COLO668 (cell line): Measurements from ENCODE around the gene PCYT2.

Source experiments
- DNase-seq: peaks from one replicate; lab custom pipeline; 2025; ENCODE audit not compliant: unreplicated experiment; lab: John Stamatoyannopoulos, UW

PCYT2 gene

DNA sequence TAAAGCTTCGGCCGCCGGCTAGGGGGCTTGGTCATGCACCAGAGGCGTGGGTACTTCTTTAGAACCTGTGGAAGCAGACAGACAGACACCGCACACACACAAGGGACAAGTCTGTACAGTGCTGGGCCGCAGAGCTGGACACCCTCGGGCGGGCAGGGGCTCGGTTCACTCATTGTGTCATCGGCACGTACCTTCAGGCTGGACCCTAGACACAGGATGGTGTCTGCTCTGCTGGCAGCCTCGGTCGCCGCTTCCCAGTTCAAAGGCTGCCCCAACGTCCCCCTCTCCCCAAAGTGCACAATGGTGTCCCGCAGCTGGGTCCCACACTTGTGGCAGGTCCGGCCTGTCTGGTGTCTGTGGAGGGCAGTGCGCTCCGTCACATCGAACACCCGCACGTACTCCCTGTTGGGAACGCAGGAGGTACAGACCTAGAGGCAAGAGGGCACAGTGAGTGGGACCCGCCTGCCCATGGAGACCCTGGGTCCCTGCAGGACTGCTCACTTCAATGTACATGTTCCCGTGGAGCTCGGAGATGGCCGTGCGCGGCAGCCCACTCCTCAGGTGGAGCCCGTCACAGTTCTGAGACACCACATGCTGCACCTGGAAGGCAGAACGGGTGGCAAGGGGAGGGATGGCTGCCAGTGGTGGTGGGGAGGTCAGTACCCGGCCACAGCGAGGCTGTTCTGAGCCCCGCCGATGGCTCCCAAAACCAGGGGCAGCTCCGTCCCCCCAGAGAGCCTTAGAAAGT lies 3.1 kb upstream of the PCYT2 start:
- DNase-seq, result no peak

DNA sequence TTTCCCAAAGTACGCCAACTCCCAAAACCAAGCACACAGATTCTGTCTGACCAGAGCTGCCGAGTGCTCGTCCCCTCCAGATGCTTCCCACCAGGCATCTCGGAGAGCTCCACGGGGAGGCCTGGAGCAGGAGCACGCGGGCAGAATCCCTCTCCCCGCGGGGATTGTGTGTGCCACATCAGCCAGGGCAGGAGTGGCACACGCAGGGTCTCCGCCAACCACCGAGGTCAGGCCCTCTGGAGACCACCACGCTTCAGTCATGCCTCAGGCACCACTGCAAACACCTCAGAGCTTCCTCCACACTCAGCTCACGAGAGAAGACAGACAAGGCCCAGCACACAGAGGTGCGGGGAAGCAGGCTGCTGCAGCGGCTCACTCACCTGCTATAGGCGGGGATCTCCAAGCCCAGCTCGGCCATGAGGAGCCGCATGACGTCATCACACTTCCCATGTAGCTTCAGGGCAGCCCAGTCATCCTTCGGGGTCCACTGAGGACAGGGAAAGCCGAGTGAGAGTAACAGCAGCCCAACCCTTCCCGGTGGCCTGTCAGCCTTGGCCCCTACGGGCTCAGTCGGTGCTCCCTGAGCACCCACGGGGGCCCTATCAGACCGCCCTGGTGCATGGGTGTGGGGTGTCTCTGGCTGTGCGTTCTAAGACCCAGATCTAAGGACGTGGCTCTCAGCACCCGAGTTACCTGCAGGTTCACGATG lies 2.3 kb upstream of the PCYT2 start:
- no peak for DNase-seq

DNA sequence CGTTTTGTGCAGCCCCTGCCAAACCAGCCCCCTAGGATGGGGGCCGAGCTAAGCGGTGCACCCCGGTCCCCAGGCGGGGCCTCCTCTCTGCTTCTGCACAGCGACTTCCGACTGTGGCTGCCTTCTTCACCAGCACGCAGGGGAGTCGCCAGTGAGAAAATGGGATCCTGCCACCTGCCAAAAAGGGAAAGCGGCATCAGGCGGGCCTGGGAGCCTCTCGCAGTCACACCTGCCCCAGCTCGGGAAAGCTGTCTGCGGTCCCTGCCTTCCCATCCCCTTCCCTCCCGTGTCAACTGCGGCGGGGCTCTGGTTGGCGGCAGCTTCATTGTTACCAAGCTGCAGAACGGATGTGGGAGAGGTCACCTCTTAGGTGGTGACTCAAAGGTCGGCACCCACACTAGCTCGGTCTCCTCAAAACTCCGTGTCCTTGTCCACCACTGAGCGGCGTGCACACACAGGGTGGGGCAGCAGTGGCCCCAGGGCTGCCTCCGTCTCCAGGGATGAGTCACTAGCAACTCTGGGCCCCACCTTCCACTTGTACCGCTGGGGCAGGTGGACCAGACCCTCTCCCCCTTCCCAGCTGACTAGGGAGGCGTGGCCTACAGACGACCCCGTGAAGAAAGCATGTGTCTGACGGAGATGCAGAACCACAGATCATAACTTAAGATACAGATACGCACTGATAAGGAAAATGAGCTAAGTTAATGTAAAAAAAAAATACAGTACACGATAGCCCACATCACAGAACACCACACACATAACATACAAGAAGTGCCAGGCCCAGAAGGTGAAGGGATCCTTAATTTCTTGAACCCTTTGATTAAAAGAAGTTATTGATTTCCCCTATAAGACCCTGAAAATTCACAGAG lies 1.5 kb upstream of the PCYT2 start:
- peak; percentile 63 for DNase-seq

DNA sequence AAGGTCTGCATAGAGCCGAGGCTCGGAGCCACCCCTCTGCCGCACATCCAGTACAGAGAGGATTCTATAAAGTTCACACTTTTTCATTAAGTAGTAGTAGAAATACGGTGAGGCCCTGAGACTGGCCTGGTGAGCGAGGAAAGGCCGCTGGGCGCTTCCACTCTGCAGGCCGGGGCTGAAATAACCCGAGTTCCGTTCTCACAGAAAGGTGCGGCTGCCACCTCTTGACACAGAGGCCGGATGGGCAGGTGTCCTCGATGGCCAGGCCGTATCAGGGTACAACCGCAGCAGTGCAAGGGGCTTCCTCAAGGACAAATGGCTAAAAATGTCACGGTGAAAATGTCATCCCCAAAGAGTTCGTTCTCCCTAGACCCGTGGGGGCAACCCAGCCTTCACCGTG lies 770 bp upstream of the PCYT2 start:
- DNase-seq, result no peak

DNA sequence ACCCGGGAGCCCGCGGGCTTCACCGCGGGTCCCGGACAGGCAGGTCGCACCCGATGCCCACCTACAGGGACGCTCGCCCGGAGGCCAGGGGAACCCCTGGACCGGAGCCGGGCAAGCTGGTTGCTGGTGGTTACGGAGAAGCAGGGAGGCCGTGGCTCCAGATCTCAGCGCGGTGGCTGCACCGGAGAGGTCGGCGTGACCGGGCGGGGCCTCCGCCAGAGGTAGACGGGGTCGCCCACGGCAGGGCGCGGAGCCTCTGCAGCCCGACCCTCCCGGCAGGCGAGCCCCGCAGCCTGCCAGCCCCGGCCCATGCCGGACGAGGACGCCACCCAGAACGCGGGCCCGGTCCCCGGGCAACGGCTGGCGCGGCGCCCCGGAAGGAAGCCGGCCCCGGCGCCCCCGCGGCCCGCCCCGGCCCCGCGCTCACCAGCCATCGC lies 341 bp downstream of the PCYT2 start:
- peak; percentile 38 for DNase-seq

DNA sequence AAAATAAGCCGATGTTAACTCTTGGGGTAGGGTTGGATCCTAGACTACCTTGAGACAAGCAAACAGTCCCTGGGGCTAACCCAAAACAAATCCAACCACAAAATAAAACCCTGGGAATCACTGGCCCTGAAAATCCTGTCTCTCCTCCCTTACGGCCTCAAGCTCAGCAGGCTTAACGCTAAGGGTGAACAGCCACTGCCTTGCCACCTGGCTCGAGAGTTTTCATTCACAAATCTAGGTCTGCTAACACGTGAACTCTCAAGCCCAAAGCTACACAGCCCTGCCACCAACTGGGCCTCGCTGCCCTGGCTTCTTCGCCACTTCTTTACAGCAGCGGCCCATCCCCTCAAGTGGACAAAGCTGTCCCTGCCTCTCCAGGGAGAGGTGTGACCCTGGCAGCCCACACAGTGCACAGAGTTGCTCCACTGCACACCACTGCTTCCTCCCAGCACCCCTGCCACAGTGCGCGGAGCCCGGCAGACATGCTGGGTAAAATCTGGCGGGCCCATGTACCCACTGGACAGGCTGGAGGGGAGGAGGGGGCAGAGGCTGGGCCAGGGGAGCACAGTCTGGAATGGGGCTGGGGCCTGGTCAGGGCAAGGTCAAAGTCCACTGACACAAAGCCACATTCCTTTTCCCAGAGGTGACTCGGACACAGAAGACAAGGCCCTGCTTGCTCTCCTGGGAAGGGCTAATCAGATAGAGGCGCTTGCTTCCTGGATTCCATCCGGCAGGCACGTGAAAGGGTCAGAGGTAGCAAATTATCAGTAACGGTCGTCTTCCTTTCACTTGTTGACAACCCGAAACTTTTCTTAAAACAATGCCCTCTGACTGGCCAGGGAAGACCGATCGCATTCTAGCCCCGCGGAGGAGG lies 996 bp downstream of the PCYT2 start:
- peak; percentile 21 for DNase-seq

DNA sequence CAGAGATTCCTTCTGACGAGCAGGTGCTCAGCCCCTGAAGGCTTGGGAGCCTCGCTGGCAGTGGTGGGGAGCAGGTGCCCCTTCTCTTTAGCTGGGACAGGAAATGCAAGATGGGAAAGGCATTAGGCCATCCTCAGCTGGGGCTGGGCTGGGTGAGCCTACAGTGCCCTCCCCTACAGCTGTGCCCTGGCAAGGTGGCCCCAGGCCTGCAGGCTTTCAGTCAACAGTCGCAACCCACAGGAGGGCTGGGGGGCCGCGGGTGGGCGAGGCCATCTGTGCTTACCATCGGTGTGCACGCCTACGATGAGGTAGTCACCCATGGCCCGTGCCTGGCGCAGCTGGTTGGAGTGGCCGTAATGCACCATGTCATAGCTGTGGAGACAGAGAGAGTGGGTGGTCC lies 2.0 kb downstream of the PCYT2 start:
- no peak for DNase-seq

DNA sequence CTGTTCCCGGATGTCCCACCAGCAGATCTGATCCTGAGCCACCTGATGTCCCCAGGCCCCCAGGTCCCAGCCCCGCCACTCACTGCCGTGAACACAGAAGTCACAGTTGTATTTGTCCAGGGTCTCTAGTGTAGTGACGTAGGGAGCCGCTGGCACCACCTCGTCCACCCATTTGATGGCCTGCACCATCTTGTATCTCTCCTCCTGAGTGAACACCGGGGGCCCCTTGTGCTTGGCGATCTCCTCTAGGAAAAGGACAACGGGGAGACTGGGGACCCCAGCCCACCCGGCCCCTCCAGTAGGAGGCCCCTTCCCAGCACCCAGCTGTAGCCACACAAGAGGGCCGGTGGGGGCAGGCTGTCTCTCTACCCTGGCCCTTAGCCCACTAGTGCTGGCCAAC lies 2.4 kb downstream of the PCYT2 start:
- DNase-seq, result no peak

DNA sequence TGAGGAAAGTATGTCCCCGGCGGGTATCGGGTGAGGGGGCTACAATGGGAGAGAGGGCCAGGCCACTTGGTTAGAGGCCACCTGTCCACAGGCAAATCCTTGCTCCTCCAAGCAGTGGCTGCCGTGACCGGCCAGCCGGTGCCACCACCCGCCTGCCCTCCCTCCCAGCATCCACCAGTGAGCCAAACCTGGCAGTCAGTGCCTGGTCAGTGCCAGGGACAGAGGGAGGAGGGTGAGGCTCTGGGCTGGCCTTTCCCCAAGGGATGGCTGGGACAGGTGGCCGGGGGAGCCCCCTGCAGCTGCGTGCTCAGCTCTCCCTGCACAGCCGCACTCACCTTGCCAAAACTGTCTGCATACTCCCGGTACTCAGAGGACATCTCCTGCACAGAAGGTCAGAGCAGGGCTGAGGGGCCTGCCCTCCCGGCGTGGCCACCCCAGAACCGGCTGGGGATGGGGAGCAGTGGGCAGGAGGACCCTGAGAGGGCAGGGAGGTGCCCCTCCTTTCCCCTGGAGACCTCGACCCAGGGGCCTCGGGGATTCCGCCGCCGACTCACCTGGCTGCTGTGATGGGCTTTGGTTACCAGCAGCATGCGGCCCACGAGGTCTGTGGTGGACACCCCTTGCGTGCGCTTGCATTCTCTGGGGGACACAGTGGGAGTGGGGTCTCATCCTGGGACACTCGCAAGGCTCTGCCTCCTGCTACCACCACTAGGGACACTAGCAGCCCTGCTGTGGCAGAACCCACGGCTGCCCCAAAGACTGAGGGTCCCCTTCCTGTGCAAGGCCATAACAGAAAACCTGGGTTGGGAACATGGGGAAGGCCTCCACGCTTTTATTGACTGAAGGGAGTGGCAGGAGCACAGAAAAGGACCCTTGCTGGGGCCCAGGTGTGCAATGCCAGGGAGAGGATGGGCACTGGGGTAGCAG lies 3.7 kb downstream of the PCYT2 start:
- DNase-seq, result no peak

DNA sequence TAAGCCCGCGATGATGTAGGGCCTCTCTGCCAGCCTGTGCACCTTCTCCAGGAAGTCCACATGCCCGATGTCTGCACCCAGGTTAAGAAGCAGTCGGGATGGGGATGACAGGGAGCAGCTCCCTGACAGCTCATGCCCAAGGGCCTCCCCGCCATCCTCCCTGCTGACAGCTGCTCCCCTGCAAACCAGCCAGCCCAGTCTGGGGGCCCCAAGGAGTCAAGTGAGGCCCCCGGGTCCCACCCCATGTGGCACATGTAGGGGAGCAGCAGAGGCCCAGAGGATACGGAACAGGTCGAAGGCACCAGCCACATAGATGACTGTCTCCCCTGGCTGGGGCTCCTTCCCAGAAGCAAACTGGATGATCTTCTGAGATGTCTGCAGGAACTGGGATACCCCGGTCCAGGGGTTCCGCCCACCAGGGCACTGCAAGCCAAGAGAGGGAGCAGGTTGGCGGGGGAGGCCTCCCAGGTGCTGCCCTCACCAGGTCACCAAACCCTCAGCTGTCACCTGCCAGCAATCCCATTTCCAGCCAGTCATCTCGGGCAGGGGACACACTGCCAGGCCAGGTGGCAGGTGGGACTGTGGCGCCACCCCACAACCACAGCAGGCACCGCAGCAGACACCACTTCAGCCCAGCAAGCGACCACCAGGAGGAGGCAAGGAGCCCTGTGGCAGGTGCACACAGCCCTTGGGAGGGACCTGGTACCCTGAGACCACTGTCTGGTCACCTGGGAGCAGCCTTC lies 4.6 kb downstream of the PCYT2 start:
- DNase-seq, result peak; percentile 30

DNA sequence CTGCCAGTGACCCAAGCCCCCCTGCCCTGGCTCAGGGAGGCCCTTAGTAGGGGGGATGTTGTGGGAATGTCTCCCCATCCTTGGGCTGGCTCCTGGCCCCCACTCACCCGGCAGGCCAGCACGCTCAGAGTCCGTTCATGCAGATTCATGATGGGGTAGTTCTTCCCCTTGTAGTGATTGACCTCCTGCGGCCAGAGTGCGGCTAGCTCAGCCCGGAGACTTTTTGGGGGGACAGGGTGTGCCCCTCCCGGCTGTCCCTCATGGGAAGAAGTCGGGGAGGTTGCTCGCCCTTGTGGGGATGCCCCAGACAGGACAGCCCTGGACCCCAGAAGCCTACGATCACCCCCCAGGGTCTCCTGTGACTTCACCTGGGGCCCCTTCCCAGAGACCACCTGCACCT lies 5.2 kb downstream of the PCYT2 start:
- no peak for DNase-seq

DNA sequence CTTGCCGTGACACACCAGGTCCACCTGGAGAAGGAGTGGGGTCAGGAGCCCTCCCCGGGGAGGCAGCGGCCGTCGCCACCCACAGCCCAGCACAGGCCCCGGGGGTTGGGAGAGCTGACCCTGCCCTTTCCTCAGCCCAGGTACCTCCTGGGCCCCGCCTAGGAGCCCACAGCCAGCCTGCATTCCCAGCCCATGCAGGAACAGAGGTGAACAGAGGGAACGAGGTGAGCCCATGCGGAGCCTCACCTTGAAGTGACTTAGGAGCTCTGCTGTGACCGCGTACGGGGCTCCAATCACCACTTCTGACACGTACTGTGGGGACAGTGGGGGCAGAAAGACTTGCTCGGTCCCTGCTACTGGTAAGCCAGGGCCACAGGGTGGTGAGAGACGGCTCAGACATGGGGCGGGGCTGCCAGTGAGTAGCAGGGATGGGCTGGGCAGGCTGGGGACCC lies 5.7 kb downstream of the PCYT2 start:
- no peak for DNase-seq

DNA sequence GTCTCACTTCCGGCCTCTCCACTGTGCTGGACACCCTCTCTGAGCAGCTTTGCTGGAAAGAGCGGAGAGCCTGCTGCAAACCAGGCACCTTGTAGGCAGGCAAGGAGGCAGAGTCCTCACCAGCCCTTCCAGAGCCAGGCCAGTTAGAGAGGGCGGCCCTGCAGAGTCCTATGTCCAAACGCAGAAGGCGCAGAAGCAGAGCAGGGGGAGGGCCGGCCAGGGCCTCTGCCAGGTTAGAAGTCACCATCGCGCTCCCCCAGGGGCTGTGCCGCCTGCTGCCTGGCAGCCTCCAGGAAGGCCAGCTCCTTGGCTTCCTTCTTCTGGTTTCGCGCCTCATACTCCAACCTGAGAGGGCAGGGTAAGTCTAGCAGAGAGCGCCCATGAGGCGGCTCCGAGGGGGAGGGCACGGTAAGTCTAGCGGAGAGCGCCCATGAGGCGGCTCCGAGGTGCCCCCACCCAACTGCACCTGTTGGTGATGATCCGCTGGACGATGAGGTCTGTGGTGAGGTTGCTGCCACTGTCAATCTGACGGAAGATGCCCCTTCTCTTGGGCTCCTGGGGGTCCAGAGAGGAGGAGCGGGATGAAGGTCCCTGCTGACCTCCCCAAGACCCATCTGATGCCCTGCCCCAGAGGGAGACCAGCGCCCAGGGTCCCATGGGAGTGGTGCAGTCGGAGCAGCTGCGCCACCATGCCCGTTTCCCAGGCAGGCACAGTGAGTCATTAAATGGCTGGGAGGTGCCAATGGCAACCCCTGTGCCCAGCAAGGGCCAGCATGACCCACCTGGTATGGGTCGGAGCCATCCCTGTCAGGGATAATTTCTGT lies 6.4 kb downstream of the PCYT2 start:
- DNase-seq, result no peak

DNA sequence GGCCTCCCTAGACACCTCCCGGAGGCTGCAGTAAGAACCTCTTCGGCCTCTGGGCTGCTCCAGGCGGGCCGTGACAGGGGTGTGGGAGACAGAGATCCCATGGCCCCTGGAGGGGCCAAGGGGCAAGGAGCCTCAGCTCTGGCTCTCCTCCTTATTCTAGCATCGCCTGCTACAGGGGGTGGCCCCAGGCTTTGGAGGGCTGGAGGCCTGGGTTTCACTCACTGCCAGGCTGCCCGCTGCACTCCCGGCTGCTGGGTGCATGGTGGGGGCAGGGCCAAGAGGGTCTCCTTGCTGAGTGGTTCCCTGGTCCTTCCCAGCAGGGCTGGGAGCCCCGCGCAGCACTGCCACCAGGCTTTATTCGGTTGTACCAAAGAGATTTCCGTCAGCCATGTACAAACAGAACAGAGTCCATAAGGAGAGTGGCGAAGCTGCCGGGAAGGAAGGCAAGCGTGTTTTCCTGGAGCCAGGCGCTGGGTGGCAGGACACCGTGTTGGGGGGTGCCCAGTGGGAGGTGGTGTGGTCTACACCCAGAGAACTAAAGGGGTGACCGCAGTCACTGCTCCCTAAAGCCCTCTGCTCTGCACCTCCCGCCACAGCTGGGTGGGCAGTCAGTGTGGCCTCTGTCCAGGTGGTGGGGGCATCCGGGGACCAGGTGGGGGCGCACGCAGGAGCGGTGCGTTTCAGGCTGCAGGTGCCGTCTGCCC lies 7.2 kb downstream of the PCYT2 start:
- no peak for DNase-seq

DNA sequence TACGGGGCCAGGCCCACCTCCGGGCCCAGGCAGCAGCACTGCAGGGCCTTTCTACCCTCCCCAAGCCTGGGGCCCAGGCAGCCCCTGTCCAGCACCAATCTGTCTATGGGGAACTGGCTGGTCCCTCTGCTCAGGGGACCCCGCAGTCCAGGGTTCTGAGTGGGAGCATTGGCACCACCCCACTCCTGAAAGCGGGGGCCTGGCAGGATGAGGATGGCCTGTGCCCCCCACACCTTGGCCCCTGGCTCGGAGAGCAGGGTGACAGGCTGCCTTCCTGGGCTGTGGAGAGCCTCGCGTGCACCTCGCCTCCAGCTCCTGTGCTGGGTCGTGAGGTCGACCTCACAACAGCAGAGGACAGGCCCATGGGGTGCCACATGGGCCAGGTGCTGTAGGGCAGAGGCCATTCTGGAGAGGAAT lies 7.8 kb downstream of the PCYT2 start:
- DNase-seq, result no peak

DNA sequence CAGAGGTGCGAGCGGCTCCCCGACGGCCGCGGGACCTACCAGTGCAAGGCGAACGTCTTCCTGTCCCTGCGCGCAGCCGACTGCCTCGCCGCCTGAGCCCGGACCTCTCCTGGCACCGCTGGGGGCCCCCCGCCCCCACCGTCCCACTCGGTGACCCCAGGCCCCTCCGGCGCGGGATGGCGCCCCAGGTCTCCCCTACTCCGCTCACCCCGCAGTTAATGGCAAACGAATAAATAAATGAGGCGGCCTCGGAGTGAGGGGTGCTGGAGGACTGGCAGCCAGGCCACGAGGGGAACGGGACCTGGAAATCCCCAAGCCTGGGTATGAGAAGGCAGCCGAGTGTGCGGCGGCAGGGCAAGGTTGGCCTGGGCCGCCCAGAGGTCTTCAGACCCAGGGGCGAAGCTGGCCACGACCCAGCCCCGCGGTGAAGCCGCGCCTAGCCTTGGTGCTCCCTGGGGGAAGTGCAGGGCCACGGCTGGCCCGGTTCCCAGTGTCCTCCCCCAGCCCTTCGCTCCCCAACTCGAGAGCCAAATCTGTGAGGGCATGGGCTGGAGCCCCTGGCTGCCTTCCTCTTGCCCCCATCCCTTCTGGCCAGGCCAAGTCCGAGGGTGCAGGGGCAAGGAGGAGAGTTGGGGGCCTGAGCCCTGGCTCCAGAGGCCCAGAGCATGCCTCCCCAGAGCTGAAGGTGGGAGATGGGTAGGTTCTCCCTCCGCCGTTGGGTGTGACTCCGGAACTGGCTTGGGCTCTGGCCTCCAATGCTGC lies 8.4 kb downstream of the PCYT2 start:
- DNase-seq, result no peak
